ENCODE measurements around the gene C20orf173. TPM values are rescaled to one million over a fixed set of nuclear protein-coding genes. Genes with fewer than 3 reads are reported as not detected.

The C20orf173 gene
- total RNA-seq, 1 donor from 2014 or later, result not detected

GRCh38 chr20:35514371-35514932, 15.0 kb downstream of the C20orf173 start:
- no peak overlapping the region for H3K27ac ChIP-seq
- H3K27me3 ChIP-seq (ENCODE audit: low read depth), result no peaks in the 10 kb centered on the region
- no peak for ATAC-seq
- H3K4me3 ChIP-seq, result no peak overlapping the region
- no peaks in the 10 kb centered on the region for H3K9me3 ChIP-seq
- DNase-seq, result no peak
- H3K4me1 ChIP-seq, result no peaks in the 10 kb centered on the region
- peaks cover 52% of the 10 kb centered on the region for H3K36me3 ChIP-seq
- no peak for TF ChIP-seq CTCF (IDR thresholded peaks at IDR 0.05)
- intact Hi-C loops (cut with DNase I), result no loop called here

GRCh38 chr20:35511814-35512420, 17.5 kb downstream of the C20orf173 start:
- peak; percentile 49 for TF ChIP-seq CTCF (IDR thresholded peaks at IDR 0.05)
- Histone ChIP-seq H3K4me1 (no peaks in the 10 kb centered on the region), H3K36me3 (peaks cover 77% of the 10 kb centered on the region), H3K27me3 (ENCODE audit: low read depth) (no peaks in the 10 kb centered on the region), H3K4me3 (no peak overlapping the region), H3K9me3 (no peaks in the 10 kb centered on the region), H3K27ac (no peak overlapping the region)
- intact Hi-C loops (cut with DNase I), result no loop called here
- ATAC-seq, result peak in 1 of 2 donors; percentile 20
- no peak for DNase-seq

- H3K27ac ChIP-seq, result no peak overlapping the region
- H3K9me3 ChIP-seq, result no peaks in the 10 kb centered on the region
- H3K4me3 ChIP-seq, result no peak overlapping the region
- H3K36me3 ChIP-seq, result peaks cover 85% of the 10 kb centered on the region
- ATAC-seq (no peak), DNase-seq (no peak)
- no peak for TF ChIP-seq CTCF (IDR thresholded peaks at IDR 0.05)
- H3K4me1 ChIP-seq, result no peaks in the 10 kb centered on the region
- intact Hi-C loops (cut with DNase I), result no loop called here
- H3K27me3 ChIP-seq (ENCODE audit: low read depth), result no peaks in the 10 kb centered on the region
Observed at GRCh38 chr20:35510951-35511735, 18.3 kb downstream of the C20orf173 start.

GRCh38 chr20:35508493-35509218, 20.8 kb downstream of the C20orf173 start:
- Histone ChIP-seq H3K4me3 (no peak overlapping the region), H3K4me1 (no peaks in the 10 kb centered on the region), H3K9me3 (no peaks in the 10 kb centered on the region), H3K27ac (no peak overlapping the region), H3K27me3 (ENCODE audit: low read depth) (no peaks in the 10 kb centered on the region), H3K36me3 (peaks cover 95% of the 10 kb centered on the region)
- DNase-seq, result no peak
- no peak for ATAC-seq
- intact Hi-C loops (cut with DNase I), result no loop called here
- no peak for TF ChIP-seq CTCF (IDR thresholded peaks at IDR 0.05)

GRCh38 chr20:35506872-35507638, 22.4 kb downstream of the C20orf173 start:
- Histone ChIP-seq H3K4me1 (no peaks in the 10 kb centered on the region), H3K4me3 (no peak overlapping the region), H3K27ac (no peak overlapping the region), H3K36me3 (peaks cover 98% of the 10 kb centered on the region), H3K9me3 (no peaks in the 10 kb centered on the region), H3K27me3 (ENCODE audit: low read depth) (no peaks in the 10 kb centered on the region)
- no peak for TF ChIP-seq CTCF (IDR thresholded peaks at IDR 0.05)
- no peak for DNase-seq
- no peak for ATAC-seq
- intact Hi-C loops (cut with DNase I), result no loop called here

Measured in lower lobe of right lung (tissue), 2 donors.